Measurements from ENCODE around the gene AEBP2. TPM values are rescaled to one million over a fixed set of nuclear protein-coding genes. Genes with fewer than 3 reads are reported as not detected.

The AEBP2 gene
- total and polyA plus RNA-seq, 9 of the 15 experiments (the other 6 are each of a cell fraction or from before 2014, with no cell fraction given), result 5.7 to 43.7 (median 10.3) TPM

DNA sequence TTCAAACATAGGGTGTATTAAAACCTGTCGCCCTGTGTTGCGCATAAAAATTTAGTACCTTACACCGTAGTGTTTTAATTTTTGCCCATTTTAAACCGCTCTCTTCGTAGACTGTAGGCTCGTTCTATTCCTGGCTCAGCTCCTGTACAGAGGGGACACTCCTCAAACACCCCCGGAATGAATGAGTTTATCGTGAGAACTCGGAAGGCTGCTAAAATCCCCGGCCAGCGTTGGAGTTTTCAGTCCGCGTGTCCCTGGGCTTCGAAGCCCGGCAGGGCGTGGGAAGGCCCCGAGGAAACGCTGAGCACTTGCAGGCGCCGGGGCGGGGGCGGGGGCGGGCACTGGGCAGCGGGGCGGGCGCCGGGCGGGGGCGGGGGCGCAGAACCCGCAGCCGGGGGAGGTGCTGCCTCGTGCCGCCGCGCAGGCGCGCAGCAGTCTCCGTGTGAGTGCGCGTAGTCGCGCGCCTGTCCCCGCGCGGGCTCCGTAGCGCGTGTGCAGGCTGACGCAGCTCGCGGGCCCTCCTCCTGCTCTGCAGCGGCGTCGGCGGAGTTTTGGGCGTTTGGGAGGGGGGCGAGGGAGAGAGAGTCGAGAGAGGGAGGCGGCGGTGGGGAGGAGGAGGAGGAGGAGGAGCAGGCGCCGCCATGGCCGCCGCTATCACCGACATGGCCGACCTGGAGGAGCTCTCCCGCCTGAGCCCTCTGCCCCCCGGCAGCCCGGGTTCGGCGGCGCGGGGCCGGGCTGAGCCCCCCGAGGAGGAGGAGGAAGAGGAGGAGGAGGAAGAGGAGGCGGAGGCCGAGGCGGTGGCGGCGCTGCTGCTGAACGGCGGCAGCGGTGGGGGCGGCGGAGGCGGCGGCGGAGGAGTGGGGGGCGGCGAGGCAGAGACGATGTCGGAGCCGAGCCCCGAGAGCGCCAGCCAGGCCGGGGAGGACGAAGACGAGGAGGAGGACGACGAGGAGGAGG is at the start of gene AEBP2 (continued):
- no peak for TF ChIP-seq MCM5 (IDR thresholded peaks at IDR 0.05; ENCODE audit: low read depth)
- no peak for TF ChIP-seq ZNF717 (CRISPR knock-in tag; IDR thresholded peaks at IDR 0.05)
- no peak for TF ChIP-seq MAFK (IDR thresholded peaks at IDR 0.05; ENCODE audit: low read length)
- no peak for TF ChIP-seq ETS2 (tag; IDR thresholded peaks at IDR 0.05; ENCODE audit: borderline replicate concordance, poor library complexity, severe bottlenecking)
- TF ChIP-seq, protein P1, sequence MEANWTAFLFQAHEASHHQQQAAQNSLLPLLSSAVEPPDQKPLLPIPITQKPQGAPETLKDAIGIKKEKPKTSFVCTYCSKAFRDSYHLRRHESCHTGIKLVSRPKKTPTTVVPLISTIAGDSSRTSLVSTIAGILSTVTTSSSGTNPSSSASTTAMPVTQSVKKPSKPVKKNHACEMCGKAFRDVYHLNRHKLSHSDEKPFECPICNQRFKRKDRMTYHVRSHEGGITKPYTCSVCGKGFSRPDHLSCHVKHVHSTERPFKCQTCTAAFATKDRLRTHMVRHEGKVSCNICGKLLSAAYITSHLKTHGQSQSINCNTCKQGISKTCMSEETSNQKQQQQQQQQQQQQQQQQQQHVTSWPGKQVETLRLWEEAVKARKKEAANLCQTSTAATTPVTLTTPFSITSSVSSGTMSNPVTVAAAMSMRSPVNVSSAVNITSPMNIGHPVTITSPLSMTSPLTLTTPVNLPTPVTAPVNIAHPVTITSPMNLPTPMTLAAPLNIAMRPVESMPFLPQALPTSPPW (CRISPR knock-in tag; IDR thresholded peaks at IDR 0.05), result peak; percentile 95
- no peak for TF ChIP-seq CEBPB (tag; IDR thresholded peaks at IDR 0.05)
- TF ChIP-seq CBFA2T2 (conservative IDR thresholded peaks at IDR 0.05), result no peak
- no peak for TF ChIP-seq KLF13 (tag; IDR thresholded peaks at IDR 0.05; ENCODE audit: borderline replicate concordance, low read depth)
- TF ChIP-seq MECOM (CRISPR knock-in tag; IDR thresholded peaks at IDR 0.05), result no peak
- TF ChIP-seq RBM25 (IDR thresholded peaks at IDR 0.05; ENCODE audit: low read depth, low read length, severe bottlenecking), result no peak
- no peak for TF ChIP-seq GATAD2A (IDR thresholded peaks at IDR 0.05)
- TF ChIP-seq DACH1 (IDR thresholded peaks at IDR 0.05; ENCODE audit: partially characterized antibody), result no peak
- no peak for TF ChIP-seq BACH1 (tag; IDR thresholded peaks at IDR 0.05)
- TF ChIP-seq MAFF (IDR thresholded peaks at IDR 0.05; ENCODE audit: low read length), result no peak
- TF ChIP-seq SMARCA5 (IDR thresholded peaks at IDR 0.05), result no peak
- TF ChIP-seq, protein P2, sequence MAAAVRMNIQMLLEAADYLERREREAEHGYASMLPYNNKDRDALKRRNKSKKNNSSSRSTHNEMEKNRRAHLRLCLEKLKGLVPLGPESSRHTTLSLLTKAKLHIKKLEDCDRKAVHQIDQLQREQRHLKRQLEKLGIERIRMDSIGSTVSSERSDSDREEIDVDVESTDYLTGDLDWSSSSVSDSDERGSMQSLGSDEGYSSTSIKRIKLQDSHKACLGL (CRISPR knock-in tag; IDR thresholded peaks at IDR 0.05; ENCODE audit: borderline replicate concordance, poor library complexity, severe bottlenecking), result no peak
- no peak for TF ChIP-seq ELF2 (CRISPR knock-in tag; IDR thresholded peaks at IDR 0.05)
- no peak for TF ChIP-seq ZFPM2 (CRISPR knock-in tag; IDR thresholded peaks at IDR 0.05)
- TF ChIP-seq PYGO2 (tag; IDR thresholded peaks at IDR 0.05), result no peak
- TF ChIP-seq, protein P3, sequence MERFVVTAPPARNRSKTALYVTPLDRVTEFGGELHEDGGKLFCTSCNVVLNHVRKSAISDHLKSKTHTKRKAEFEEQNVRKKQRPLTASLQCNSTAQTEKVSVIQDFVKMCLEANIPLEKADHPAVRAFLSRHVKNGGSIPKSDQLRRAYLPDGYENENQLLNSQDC (CRISPR knock-in tag; IDR thresholded peaks at IDR 0.05), result no peak
- no peak for TF ChIP-seq ZNF76 (CRISPR knock-in tag; IDR thresholded peaks at IDR 0.05; ENCODE audit: borderline replicate concordance)
- no peak for TF ChIP-seq ASH1L (IDR thresholded peaks at IDR 0.05; ENCODE audit: borderline replicate concordance, low read depth, partially characterized antibody)
- TF ChIP-seq NR3C1 (CRISPR knock-in tag; IDR thresholded peaks at IDR 0.05), result no peak
- no peak for TF ChIP-seq ZBTB8A (IDR thresholded peaks at IDR 0.05; ENCODE audit: partially characterized antibody)
- 0 out of 2 replicates have a peak, but pooled peaks have one; percentile 16 for TF ChIP-seq ZNF224 (CRISPR knock-in tag; IDR thresholded peaks at IDR 0.05)
- TF ChIP-seq ELF1 (tag; IDR thresholded peaks at IDR 0.05), result no peak
- TF ChIP-seq MCM3 (IDR thresholded peaks at IDR 0.05), result no peak
- TF ChIP-seq, protein P4, sequence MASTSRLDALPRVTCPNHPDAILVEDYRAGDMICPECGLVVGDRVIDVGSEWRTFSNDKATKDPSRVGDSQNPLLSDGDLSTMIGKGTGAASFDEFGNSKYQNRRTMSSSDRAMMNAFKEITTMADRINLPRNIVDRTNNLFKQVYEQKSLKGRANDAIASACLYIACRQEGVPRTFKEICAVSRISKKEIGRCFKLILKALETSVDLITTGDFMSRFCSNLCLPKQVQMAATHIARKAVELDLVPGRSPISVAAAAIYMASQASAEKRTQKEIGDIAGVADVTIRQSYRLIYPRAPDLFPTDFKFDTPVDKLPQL (IDR thresholded peaks at IDR 0.05; ENCODE audit: extremely low read depth, insufficient read length), result no peak
- no peak for TF ChIP-seq ZNF311 (CRISPR knock-in tag; IDR thresholded peaks at IDR 0.05)

Measured in K562 (cell line).